Measurements from ENCODE around the gene SERPINA4.

Gene SERPINA4

DNA sequence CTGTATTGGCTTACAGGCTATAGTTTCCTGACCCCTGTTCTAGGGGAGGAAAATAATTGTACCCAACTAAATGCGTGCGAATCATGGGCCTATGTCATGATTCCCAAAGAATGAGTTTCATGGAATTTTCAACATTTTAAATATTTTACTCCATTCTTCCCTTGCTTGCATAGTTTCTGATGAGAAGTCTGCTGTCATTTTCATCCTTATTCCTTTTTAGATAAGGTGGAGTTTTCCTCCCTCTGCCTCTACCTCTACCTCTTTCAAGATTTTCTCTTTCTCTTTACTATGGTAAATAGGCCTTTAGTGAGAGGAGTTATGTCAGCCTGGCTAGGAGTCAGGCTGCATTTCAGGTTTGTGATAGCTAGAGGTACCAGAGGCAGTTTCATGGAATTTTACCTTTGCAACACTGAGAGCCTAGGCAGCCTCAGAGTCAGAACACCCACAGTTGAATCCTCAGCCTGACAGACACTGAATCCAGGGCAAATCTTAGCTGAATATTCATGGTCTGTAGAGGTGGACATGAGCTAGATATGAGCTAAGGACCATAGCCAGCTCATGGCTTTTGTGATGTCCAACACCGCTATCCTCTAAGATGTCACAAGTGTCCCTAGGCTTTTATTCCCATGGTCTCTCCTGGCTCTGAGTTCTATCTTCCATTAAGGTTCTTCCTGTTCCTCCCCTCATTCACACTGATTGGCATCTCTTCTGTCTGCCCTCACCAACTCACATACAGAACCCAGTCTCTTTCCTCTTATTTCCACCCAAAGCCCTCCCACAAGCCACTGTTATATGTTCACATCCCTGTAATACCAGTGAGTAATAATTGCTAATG, 57.0 kb downstream of the SERPINA4 start:
- H3K9ac ChIP-seq (ENCODE audit: low read depth, low read length, poor library complexity, severe bottlenecking), result no peak overlapping the region
- H3K4me2 ChIP-seq (ENCODE audit: low read depth, low read length, poor library complexity, severe bottlenecking), result no peak overlapping the region
- no peaks in the 10 kb centered on the region for H3K9me2 ChIP-seq (replicated peaks; ENCODE audit: low read depth, low read length)
- H3K9me3 ChIP-seq (ENCODE audit: insufficient read depth, low read depth, low read length), result peaks cover 19% of the 10 kb centered on the region; the same call in 1 of the 2 replicates
- no peak overlapping the region for H3K4me3 ChIP-seq (ENCODE audit: low read length, poor library complexity, severe bottlenecking)
- TF ChIP-seq EZH2phosphoT487 (IDR thresholded peaks at IDR 0.05; ENCODE audit: borderline replicate concordance), result no peak
- TF ChIP-seq, protein P1, sequence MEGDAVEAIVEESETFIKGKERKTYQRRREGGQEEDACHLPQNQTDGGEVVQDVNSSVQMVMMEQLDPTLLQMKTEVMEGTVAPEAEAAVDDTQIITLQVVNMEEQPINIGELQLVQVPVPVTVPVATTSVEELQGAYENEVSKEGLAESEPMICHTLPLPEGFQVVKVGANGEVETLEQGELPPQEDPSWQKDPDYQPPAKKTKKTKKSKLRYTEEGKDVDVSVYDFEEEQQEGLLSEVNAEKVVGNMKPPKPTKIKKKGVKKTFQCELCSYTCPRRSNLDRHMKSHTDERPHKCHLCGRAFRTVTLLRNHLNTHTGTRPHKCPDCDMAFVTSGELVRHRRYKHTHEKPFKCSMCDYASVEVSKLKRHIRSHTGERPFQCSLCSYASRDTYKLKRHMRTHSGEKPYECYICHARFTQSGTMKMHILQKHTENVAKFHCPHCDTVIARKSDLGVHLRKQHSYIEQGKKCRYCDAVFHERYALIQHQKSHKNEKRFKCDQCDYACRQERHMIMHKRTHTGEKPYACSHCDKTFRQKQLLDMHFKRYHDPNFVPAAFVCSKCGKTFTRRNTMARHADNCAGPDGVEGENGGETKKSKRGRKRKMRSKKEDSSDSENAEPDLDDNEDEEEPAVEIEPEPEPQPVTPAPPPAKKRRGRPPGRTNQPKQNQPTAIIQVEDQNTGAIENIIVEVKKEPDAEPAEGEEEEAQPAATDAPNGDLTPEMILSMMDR (conservative IDR thresholded peaks at IDR 0.05; ENCODE audit: low read length), result no peak
- no peaks in the 10 kb centered on the region for H3K79me2 ChIP-seq (ENCODE audit: insufficient read depth, low read length)
- no peaks in the 10 kb centered on the region for H3K4me1 ChIP-seq (ENCODE audit: insufficient read depth, low read length, poor library complexity, severe bottlenecking)
- H3K27me3 ChIP-seq (ENCODE audit: insufficient read depth, low read length, poor library complexity, severe bottlenecking), result no peaks in the 10 kb centered on the region
- H4K20me1 ChIP-seq (ENCODE audit: insufficient read depth, low read length, poor library complexity, severe bottlenecking), result no peaks in the 10 kb centered on the region
- H3K36me3 ChIP-seq (ENCODE audit: insufficient read depth, low read length), result no peaks in the 10 kb centered on the region
- no peak overlapping the region for H2AFZ ChIP-seq (ENCODE audit: low read length)
- H3F3A ChIP-seq (ENCODE audit: low read depth), result no peaks in the 10 kb centered on the region

DNA sequence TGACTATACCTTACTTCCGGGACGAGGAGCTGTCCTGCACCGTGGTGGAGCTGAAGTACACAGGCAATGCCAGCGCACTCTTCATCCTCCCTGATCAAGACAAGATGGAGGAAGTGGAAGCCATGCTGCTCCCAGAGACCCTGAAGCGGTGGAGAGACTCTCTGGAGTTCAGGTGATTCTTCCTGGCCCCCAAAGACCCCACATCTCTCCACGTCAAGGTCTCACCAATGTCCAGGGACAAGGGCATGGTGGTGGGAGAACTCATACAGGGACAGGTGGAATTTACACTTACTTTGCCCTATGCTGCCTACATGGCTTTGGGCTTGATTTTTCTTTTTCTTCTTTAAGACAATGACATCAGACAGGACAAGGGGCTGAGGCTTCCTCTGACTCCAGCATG, 58.1 kb downstream of the SERPINA4 start:
- Histone ChIP-seq H3K9me3 (ENCODE audit: insufficient read depth, low read depth, low read length) (peaks cover 22% of the 10 kb centered on the region; the same call in 1 of the 2 replicates), H3K9me2 (replicated peaks; ENCODE audit: low read depth, low read length) (no peaks in the 10 kb centered on the region), H3K79me2 (ENCODE audit: insufficient read depth, low read length) (no peaks in the 10 kb centered on the region), H3K36me3 (ENCODE audit: insufficient read depth, low read length) (no peaks in the 10 kb centered on the region), H3K4me3 (ENCODE audit: low read length, poor library complexity, severe bottlenecking) (no peak overlapping the region), H3K27me3 (ENCODE audit: insufficient read depth, low read length, poor library complexity, severe bottlenecking) (no peaks in the 10 kb centered on the region), H3K4me1 (ENCODE audit: insufficient read depth, low read length, poor library complexity, severe bottlenecking) (no peaks in the 10 kb centered on the region), H4K20me1 (ENCODE audit: insufficient read depth, low read length, poor library complexity, severe bottlenecking) (no peaks in the 10 kb centered on the region), H2AFZ (ENCODE audit: low read length) (no peak overlapping the region), H3K4me2 (ENCODE audit: low read depth, low read length, poor library complexity, severe bottlenecking) (no peak overlapping the region), H3K9ac (ENCODE audit: low read depth, low read length, poor library complexity, severe bottlenecking) (no peak overlapping the region), H3F3A (ENCODE audit: low read depth) (no peaks in the 10 kb centered on the region)
- TF ChIP-seq EZH2phosphoT487 (IDR thresholded peaks at IDR 0.05; ENCODE audit: borderline replicate concordance), result no peak
- TF ChIP-seq, protein P1 (conservative IDR thresholded peaks at IDR 0.05; ENCODE audit: low read length), result no peak

Data from Loucy (cell line).